Gastrocnemius medialis (tissue), 4 donors: Measurements from ENCODE around the gene MRC1. TPM values are rescaled to one million over a fixed set of nuclear protein-coding genes. Genes with fewer than 3 reads are reported as not detected.
"Not testable (repeated sequence)": the region's sequence is repeated elsewhere in the genome, so short reads cannot be mapped to it uniquely, and the experiment has no call there.

ENCODE experiments used
- ATAC-seq, 2 donors: fragments of 150-250 bp; one replicate each; pipeline ENCODE4 v1.9.1; 2016
- DNase-seq, 2 donors: peaks; one replicate each; pipeline ENCODE4 v3.0.0-alpha.2; 2019
- H3K27ac ChIP-seq, 4 donors: fragments of 200-600 bp; sonication (generic); 1 replicate in 1 of 4; 2 replicates in 3 of 4; pipeline ENCODE4 v1.5.1; 2016 to 2018; ENCODE audit warnings: mild to moderate bottlenecking in 2 of 4, moderate library complexity in 1 of 4
- H3K27me3 ChIP-seq, 3 donors: fragments of 200-600 bp; sonication (generic) in 2 of 3; 1 replicate in 1 of 3; 2 replicates in 2 of 3; pipeline versions ENCODE4 v1.5.1 to v1.6.0; 2016 to 2019; ENCODE audit warnings: mild to moderate bottlenecking in 1 of 3, moderate library complexity in 1 of 3
- H3K36me3 ChIP-seq, 2 donors: fragments of 200-600 bp; sonication (generic) in 1 of 2; one replicate each; pipeline ENCODE4 v1.5.1; 2017 to 2018
- H3K4me1 ChIP-seq, 2 donors: fragments of 200-600 bp; sonication (generic) in 1 of 2; one replicate each; pipeline ENCODE4 v1.5.1; 2016 to 2017; ENCODE audit warnings: mild to moderate bottlenecking in 2 of 2
- H3K4me3 ChIP-seq, 4 donors: fragments of 200-600 bp; sonication (generic) in 3 of 4; 1 replicate in 1 of 4; 2 replicates in 3 of 4; pipeline ENCODE4 v1.5.1; 2016 to 2019; ENCODE audit warnings: mild to moderate bottlenecking in 2 of 4
- H3K9me3 ChIP-seq, 3 donors: fragments of 200-600 bp; sonication (generic) in 2 of 3; 1 replicate in 1 of 3; 2 replicates in 2 of 3; pipeline ENCODE4 v1.5.1; 2016 to 2019
- CTCF ChIP-seq, 5 experiments: fragments of 450-650 bp in 3 of 5; fragments of 200-600 bp in 2 of 5; sonication (generic) in 2 of 5; IDR thresholded peaks in 4 of 5; conservative IDR thresholded peaks in 1 of 5; 1 replicate in 4 of 5; 2 replicates in 1 of 5; pipeline ENCODE4 v1.5.1; 2016 to 2019; ENCODE audit warnings: antibody characterized with exemption in 5 of 5, mild to moderate bottlenecking in 3 of 5, moderate library complexity in 3 of 5
- POLR2A ChIP-seq, 2 donors: fragments of 450-650 bp; IDR thresholded peaks; one replicate each; pipeline ENCODE4 v1.6.1; 2017; ENCODE audit warnings: antibody characterized with exemption in 2 of 2, mild to moderate bottlenecking in 2 of 2, moderate library complexity in 2 of 2
- in situ Hi-C, 4 donors: fragments of 200-750 bp; cut with MboI; loops; one replicate each; pipeline versions ENCODE4 v1.15.0 to v1.8.0; 2017; ENCODE audit warnings: low sequenced_read_pairs in 4 of 4
- intact Hi-C: fragments of 100-400 bp; cut with DNase I; formaldehyde crosslinking; loops from one replicate; pipeline ENCODE4 v1.15.1; 2023; ENCODE audit warnings: low total_unique reads
- total RNA-seq, 4 donors: library from RNA; depleted of rRNA; stranded (reverse); fragments of >200 nt; gene quantifications; one replicate each; pipeline versions ENCODE4 v1.1.0 to v1.2.3, GENCODE V29; 2016

MRC1 gene
- total RNA-seq, 4 donors from 2014 or later = 5.3 to 13.6 (median 9.3) TPM

DNA sequence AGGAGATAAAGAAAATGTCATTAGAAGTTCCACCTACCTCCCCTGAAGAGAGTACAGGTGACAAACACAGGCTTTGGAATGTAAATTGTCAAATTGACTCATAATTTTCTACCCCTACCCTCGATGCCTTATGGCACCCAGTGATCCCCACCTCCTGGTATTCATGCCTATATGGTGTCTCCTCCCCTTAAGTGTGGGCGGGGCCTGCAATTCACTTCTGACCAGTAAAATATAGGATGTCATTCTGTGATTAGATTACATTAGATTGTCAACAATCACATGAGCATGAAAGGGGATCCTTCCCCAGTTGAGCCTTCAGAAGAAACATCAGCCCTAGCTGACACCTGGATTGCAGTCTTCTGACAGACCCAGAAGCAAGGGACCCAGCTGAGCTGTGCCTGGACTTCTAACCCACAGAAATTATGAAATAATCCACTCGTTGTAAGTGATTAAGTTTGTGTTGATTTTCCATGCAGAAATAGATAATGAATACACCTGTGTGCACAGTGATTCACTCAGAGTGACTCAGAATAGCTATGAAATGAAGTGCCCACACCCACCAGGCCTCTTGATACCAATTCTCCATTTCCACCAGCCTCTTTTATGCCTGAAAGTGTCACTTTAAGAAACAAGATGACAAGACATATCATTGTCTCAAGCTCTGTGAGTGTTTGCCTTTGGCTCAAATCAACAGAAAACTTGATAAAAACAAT lies 134.0 kb downstream of the MRC1 start:
- no peaks in the 10 kb centered on the region for H3K9me3 ChIP-seq
- intact Hi-C loops (no loop called here), in situ Hi-C loops (no loop called here)
- H3K4me3 ChIP-seq = no peak overlapping the region
- no peaks in the 10 kb centered on the region for H3K27me3 ChIP-seq
- no peaks in the 10 kb centered on the region for H3K4me1 ChIP-seq
- TF ChIP-seq CTCF (IDR thresholded peaks at IDR 0.05 in 4 of 5, conservative IDR thresholded peaks at IDR 0.05 in 1 of 5) = no peak
- no peak for TF ChIP-seq POLR2A (IDR thresholded peaks at IDR 0.05)
- no peak for DNase-seq
- H3K27ac ChIP-seq = no peak overlapping the region
- no peaks in the 10 kb centered on the region for H3K36me3 ChIP-seq
- ATAC-seq = no peak

DNA sequence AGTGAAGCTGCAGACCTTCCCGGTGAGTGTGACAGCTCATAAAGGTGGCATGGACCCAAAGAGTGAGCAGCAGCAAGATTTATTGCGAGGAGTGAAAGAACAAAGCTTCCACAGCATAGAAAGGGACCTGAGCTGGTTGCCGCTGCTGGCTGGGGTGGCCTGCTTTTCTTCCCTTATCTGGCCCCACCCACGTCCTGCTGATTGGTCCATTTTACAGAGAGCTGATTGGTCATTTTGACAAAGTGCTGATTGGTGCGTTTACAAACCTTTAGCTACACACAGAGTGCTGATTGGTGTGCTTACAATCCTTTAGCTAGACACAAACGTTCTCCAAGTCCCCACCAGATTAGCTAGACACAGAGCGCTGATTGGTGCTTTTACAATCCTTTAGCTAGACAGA lies 141.1 kb downstream of the MRC1 start:
- H3K9me3 ChIP-seq, in situ Hi-C loops, H3K27me3 ChIP-seq, DNase-seq, intact Hi-C loops, H3K27ac ChIP-seq, H3K36me3 ChIP-seq, ATAC-seq, H3K4me3 ChIP-seq, H3K4me1 ChIP-seq: not testable (repeated sequence)

GRCh38 chr10:17950726-17951125 lies 141.6 kb downstream of the MRC1 start:
- TF ChIP-seq CTCF (IDR thresholded peaks at IDR 0.05 in 4 of 5, conservative IDR thresholded peaks at IDR 0.05 in 1 of 5) = no peak
- TF ChIP-seq POLR2A (IDR thresholded peaks at IDR 0.05) = no peak
- Histone ChIP-seq H3K9me3 (no peaks in the 10 kb centered on the region), H3K27ac (no peak overlapping the region), H3K4me1 (no peaks in the 10 kb centered on the region), H3K4me3 (no peak overlapping the region), H3K36me3 (no peaks in the 10 kb centered on the region), H3K27me3 (no peaks in the 10 kb centered on the region)
- ATAC-seq = no peak
- intact Hi-C loops (no loop called here), in situ Hi-C loops (no loop called here)
- no peak for DNase-seq

GRCh38 chr10:17951868-17952371 lies 142.8 kb downstream of the MRC1 start, which contains the start of gene SLC39A12:
SLC39A12 (plus strand) TSS chr10:17951918; CDS start chr10:17953277, 1,359 bp downstream.
- Histone ChIP-seq H3K4me1 (no peaks in the 10 kb centered on the region), H3K36me3 (no peaks in the 10 kb centered on the region), H3K27me3 (no peaks in the 10 kb centered on the region), H3K9me3 (no peaks in the 10 kb centered on the region), H3K27ac (no peak within 1 kb of the TSS), H3K4me3 (no peak within 1 kb of the TSS)
- DNase-seq = no peak
- in situ Hi-C loops (no loop called here), intact Hi-C loops (no loop called here)
- ATAC-seq = no peak
- TF ChIP-seq POLR2A (IDR thresholded peaks at IDR 0.05) (no peak), CTCF (IDR thresholded peaks at IDR 0.05 in 4 of 5, conservative IDR thresholded peaks at IDR 0.05 in 1 of 5) (no peak)

DNA sequence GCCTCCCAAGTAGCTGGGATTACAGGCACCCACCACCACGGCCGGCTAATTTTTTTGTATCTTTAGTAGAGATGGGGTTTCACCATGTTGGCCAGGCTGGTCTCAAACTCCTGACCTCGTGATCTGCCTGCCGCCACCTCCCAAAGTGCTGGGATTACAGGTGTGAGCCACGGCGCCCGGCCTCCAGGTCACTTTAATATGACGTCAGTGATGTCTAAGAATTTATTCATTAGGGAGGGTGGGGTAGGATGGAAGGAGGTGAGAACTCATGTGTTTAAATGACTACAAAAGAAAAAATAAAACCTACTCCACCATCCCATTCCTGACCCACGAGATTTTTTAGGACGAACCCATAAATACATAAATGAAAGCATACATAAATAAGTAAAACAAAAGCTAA lies 145.2 kb downstream of the MRC1 start:
- in situ Hi-C loops, ATAC-seq, H3K4me1 ChIP-seq: not testable (repeated sequence)

More for the DNA sequence above, 145.2 kb downstream of the MRC1 start:
- H3K4me3 ChIP-seq, H3K36me3 ChIP-seq, H3K9me3 ChIP-seq, DNase-seq, intact Hi-C loops, H3K27me3 ChIP-seq, H3K27ac ChIP-seq: not testable (repeated sequence)
